HFF-Myc (cell line): Measurements from ENCODE around the gene ALDH2.

ENCODE experiments used
- DNase-seq: peaks from one replicate; pipeline ENCODE4 v3.0.0-alpha.2; 2011; ENCODE audit warnings: low read depth; ENCODE audit errors: extremely low read depth
- H3K4me3 ChIP-seq: replicated peaks from 2 replicates; pipeline ENCODE4 v1.5.1; 2011; ENCODE audit warnings: low read depth, mild to moderate bottlenecking, control low read depth, low read length
- CTCF ChIP-seq: IDR thresholded peaks from 2 replicates; pipeline ENCODE4 v1.5.1; 2012; ENCODE audit warnings: mild to moderate bottlenecking, low read depth, low read length, control low read depth; ENCODE audit errors: missing control alignments

The ALDH2 gene

DNA sequence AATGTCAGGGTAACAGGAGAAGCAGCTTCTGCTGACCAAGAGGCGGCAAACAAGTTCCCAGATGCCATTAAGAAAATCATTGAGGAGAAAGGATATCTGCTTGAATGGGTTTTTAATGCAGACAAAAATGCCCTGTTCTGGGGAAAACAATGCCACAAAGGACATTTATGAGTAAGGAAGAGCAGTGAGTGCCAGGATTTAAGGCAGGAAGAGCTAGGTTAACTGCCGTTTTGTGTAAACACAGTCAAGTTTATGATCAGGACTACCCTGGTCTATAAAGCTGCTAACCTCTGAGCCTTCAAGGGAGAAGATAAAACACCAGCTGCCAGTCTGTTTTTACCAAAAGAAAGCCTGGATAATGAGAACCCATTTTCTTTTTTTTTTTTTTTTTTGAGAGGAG, 83.8 kb downstream of the ALDH2 start:
- DNase-seq, result no peak
- no peak for TF ChIP-seq CTCF
- no peak overlapping the region for H3K4me3 ChIP-seq

GRCh38 chr12:111858186-111858585, 91.5 kb downstream of the ALDH2 start:
- DNase-seq, result no peak
- no peak overlapping the region for H3K4me3 ChIP-seq
- TF ChIP-seq CTCF, result no peak

GRCh38 chr12:111858778-111859177, 92.0 kb downstream of the ALDH2 start:
- no peak for TF ChIP-seq CTCF
- no peak overlapping the region for H3K4me3 ChIP-seq
- no peak for DNase-seq

- TF ChIP-seq CTCF, result no peak
- no peak overlapping the region for H3K4me3 ChIP-seq
- DNase-seq, result no peak
Measured at GRCh38 chr12:111864913-111865312, 98.2 kb downstream of the ALDH2 start.
